Astrocyte of the cerebellum (primary cell): ENCODE data around the gene OPCML.

Experiments
- DNase-seq: peaks from one replicate; pipeline ENCODE4 v3.0.0-alpha.2; 2011; ENCODE audit warnings: low read depth
- H3K4me3 ChIP-seq: 2 replicates; pipeline ENCODE4 v1.5.1; 2011; ENCODE audit warnings: mild to moderate bottlenecking, low read depth, low read length, moderate library complexity
- in situ Hi-C: cut with HindIII; loops from 2 replicates; pipeline ENCODE4 v1.10.0; 2017; ENCODE audit warnings: low sequenced_read_pairs
- TF ChIP-seq, protein P1 (sequence below): IDR thresholded peaks from 2 replicates; pipeline ENCODE4 v1.5.1; 2012; ENCODE audit warnings: low read length, low read depth, moderate library complexity, mild to moderate bottlenecking; ENCODE audit errors: missing control alignments

Gene OPCML

DNA sequence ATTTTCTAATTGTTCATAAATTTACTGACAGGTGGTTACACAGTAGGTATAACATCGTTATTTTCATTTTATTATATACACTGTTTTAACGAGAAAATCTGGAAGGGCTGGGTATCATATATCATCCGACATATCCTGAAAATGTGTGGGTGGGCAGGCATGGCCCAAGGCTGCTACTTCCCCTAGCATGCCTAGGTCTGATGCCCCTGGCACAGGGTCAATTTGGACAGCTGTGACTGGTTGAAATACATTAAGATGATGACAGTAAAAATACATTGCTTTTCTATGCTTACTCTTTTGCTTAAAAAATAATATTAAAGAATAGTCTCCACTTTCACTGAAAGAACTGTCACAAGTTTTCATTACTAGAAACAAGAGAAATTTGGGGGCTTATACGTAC is 908.8 kb downstream of the OPCML start:
- H3K4me3 ChIP-seq = no peak overlapping the region
- no peak for DNase-seq
- in situ Hi-C loops = no loop called here
- TF ChIP-seq, protein P1, sequence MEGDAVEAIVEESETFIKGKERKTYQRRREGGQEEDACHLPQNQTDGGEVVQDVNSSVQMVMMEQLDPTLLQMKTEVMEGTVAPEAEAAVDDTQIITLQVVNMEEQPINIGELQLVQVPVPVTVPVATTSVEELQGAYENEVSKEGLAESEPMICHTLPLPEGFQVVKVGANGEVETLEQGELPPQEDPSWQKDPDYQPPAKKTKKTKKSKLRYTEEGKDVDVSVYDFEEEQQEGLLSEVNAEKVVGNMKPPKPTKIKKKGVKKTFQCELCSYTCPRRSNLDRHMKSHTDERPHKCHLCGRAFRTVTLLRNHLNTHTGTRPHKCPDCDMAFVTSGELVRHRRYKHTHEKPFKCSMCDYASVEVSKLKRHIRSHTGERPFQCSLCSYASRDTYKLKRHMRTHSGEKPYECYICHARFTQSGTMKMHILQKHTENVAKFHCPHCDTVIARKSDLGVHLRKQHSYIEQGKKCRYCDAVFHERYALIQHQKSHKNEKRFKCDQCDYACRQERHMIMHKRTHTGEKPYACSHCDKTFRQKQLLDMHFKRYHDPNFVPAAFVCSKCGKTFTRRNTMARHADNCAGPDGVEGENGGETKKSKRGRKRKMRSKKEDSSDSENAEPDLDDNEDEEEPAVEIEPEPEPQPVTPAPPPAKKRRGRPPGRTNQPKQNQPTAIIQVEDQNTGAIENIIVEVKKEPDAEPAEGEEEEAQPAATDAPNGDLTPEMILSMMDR = no peak

DNA sequence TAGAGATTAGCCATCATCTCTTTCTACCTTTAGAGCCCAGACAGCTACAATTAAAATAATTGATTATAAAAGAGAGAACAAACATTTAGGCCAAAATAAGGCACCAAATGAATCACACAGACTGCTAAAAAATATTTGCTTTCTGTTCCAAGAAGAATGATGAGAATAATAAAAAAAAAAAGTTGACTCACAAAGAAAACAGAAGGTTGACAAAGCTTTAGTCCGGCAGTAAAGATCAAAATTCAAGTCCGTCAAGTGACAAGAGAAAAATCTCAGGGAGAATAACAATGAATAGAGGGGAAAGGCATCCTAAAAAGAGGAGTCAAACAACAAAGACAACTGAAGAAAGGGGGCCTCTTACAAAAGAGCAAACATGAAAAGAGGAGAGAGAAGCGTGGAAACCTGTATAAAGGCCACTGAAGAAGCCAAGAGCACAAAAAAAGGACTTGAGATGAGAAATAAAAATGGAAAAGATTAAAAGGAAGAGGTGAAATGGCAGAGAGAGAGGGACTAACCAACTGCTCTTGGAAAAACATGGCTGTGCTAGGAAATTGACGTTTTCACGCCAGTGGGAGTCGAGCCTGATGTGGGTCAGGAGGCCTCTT is 910.2 kb downstream of the OPCML start:
- no peak for DNase-seq
- in situ Hi-C loops = no loop called here
- H3K4me3 ChIP-seq = no peak overlapping the region
- TF ChIP-seq, protein P1 = no peak

DNA sequence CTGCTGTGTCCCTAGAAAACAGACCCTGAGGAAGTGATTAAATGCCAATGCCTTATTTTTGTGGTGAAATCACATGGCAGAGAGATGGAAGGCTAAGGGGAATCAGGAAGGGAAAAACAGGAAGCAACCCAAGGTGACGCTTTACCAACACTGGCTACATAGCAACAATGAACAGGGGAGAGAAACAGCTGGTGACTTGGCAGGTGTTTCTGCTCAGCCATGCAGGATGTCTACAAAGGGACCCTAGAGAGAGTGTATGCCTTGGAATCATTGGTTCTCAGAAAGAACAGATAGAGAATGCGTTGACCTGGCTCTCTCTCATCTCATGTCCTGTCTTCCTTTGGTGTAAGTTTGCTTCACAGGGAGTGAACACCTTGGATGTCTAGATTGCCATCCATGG is 911.9 kb downstream of the OPCML start:
- TF ChIP-seq, protein P1 = no peak
- in situ Hi-C loops = no loop called here
- no peak for DNase-seq
- H3K4me3 ChIP-seq = no peak overlapping the region

DNA sequence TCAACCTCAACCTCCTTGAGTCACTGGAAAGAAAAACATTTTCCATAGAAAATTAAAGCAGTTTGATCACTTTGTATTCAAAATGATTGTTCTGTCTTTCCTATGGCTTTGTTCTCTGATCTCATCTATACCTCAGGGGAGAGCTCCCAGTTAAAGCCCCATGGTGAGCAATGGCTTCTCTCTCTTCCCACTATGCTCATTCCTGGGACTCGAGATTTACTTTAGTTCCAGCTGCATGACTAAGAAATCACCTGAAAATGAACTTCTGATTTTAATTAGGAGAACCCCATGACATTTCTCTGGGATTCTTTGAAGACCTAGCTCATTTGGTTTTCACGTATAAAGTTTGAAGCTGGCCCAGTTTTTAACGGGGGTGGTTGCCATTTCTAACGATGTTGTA is 921.5 kb downstream of the OPCML start:
- no peak overlapping the region for H3K4me3 ChIP-seq
- TF ChIP-seq, protein P1 = no peak
- in situ Hi-C loops = no loop called here
- no peak for DNase-seq

DNA sequence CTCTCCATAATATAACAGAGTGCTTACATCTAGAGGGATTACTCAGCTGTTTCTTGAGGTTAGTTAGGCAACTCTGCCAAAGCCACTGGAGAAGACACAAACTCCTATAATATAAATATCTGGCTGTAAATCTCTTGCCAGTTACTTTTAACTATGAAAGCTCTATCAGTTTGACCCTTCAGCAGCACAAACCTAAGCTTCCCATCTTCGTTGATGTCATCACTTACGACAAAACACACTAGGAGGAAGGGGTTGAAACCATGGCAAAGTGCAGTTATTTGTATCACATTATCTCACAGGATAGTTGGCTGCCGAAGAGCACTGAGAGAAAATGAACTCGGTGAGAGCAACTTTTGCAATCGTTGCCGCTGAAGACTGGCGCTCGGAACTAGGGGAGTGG is 922.1 kb downstream of the OPCML start:
- peak; percentile 9 for DNase-seq
- in situ Hi-C loops = no loop called here
- TF ChIP-seq, protein P1 = no peak

DNA sequence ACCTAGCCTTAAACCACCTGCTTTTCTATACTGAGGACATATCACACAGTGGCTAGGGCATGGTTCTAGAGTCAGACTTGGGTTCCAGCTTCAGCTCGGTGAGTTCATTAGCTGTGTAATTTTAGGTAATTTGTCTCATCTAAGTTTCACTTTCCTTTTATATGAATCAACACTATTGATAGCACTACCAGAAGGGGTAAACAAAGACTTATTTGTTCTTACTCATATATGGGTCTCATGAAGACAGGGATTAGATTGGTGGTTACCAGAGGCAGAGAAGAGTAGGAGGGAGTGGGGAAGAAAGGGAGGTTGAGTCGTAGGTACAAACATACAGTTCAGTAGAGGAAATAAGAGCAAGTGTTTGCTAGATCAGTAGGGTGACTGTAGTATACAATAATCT is 924.7 kb downstream of the OPCML start:
- DNase-seq = no peak
- TF ChIP-seq, protein P1 = no peak
- in situ Hi-C loops = no loop called here
- H3K4me3 ChIP-seq = no peak overlapping the region

More for the DNA sequence above, 922.1 kb downstream of the OPCML start:
- no peak overlapping the region for H3K4me3 ChIP-seq
